ENCODE results near the gene ABCB11.

ABCB11 gene

GRCh38 chr2:169009865-169010579 lies 21.1 kb downstream of the ABCB11 start:
- Histone ChIP-seq H3K9me3 (ENCODE audit: control insufficient read depth, low read length) (no peaks in the 10 kb centered on the region), H3K4me3 (ENCODE audit: low read depth, low read length) (no peak overlapping the region), H3K4me1 (no peaks in the 10 kb centered on the region), H3K4me2 (ENCODE audit: low read length) (no peak overlapping the region), H3K36me3 (ENCODE audit: control insufficient read depth, insufficient read depth, low read length) (no peaks in the 10 kb centered on the region), H3K9ac (no peak overlapping the region), H3K27me3 (ENCODE audit: control insufficient read depth, insufficient read depth, low read length) (no peaks in the 10 kb centered on the region), H2AFZ (no peak overlapping the region), H3K27ac (no peak overlapping the region), H3K79me2 (no peaks in the 10 kb centered on the region)
- TF ChIP-seq, protein P1, sequence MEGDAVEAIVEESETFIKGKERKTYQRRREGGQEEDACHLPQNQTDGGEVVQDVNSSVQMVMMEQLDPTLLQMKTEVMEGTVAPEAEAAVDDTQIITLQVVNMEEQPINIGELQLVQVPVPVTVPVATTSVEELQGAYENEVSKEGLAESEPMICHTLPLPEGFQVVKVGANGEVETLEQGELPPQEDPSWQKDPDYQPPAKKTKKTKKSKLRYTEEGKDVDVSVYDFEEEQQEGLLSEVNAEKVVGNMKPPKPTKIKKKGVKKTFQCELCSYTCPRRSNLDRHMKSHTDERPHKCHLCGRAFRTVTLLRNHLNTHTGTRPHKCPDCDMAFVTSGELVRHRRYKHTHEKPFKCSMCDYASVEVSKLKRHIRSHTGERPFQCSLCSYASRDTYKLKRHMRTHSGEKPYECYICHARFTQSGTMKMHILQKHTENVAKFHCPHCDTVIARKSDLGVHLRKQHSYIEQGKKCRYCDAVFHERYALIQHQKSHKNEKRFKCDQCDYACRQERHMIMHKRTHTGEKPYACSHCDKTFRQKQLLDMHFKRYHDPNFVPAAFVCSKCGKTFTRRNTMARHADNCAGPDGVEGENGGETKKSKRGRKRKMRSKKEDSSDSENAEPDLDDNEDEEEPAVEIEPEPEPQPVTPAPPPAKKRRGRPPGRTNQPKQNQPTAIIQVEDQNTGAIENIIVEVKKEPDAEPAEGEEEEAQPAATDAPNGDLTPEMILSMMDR (IDR thresholded peaks at IDR 0.05), result no peak

DNA sequence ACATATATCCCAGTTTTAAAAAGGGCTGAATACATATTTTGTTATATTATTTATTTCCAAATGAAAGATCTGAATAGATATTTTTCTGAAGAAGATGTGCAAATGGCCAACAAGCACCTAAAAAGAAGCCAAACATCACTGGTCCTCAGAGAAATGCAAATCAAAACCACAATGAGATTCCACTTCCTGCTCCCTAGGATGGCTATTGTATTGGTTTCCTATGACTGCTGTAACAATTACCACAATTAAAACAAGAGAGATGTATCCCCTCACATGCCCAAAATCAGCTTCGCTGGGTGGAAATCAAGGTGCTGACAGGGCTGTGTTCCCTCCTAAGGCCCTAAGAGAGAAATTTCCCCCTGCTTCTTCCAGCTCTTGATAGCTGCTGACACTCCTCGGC lies 23.2 kb downstream of the ABCB11 start:
- Histone ChIP-seq H2AFZ (no peak overlapping the region), H3K4me1 (no peaks in the 10 kb centered on the region), H3K36me3 (ENCODE audit: control insufficient read depth, insufficient read depth, low read length) (no peaks in the 10 kb centered on the region), H3K9ac (no peak overlapping the region), H3K9me3 (ENCODE audit: control insufficient read depth, low read length) (no peaks in the 10 kb centered on the region), H3K27ac (no peak overlapping the region), H3K27me3 (ENCODE audit: control insufficient read depth, insufficient read depth, low read length) (no peaks in the 10 kb centered on the region), H3K79me2 (no peaks in the 10 kb centered on the region), H3K4me3 (ENCODE audit: low read depth, low read length) (no peak overlapping the region), H3K4me2 (ENCODE audit: low read length) (no peak overlapping the region)
- TF ChIP-seq, protein P1 (IDR thresholded peaks at IDR 0.05), result no peak

DNA sequence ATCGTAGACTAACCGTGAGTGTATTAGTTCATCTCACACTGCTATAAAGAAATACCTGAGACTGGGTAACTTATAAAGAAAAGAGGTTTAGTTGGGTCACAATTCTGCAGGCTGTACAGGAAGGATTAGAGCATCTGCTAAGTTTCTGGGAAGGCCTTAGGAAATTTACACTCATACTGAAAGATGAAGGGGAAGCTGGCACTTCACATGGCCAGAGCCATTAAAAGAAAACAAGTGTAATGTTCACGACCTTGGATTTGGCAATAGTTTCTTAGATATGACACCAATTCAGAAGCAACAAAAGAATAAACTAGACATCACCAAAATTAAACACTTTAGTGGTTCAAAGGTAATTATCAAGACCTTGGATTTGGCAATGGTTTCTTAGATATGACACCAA lies 23.8 kb downstream of the ABCB11 start:
- Histone ChIP-seq H3K9ac (no peak overlapping the region), H3K27me3 (ENCODE audit: control insufficient read depth, insufficient read depth, low read length) (no peaks in the 10 kb centered on the region), H3K79me2 (no peaks in the 10 kb centered on the region), H3K27ac (no peak overlapping the region), H3K4me2 (ENCODE audit: low read length) (no peak overlapping the region), H3K4me3 (ENCODE audit: low read depth, low read length) (no peak overlapping the region), H3K36me3 (ENCODE audit: control insufficient read depth, insufficient read depth, low read length) (no peaks in the 10 kb centered on the region), H2AFZ (no peak overlapping the region), H3K4me1 (no peaks in the 10 kb centered on the region), H3K9me3 (ENCODE audit: control insufficient read depth, low read length) (no peaks in the 10 kb centered on the region)
- TF ChIP-seq, protein P1 (IDR thresholded peaks at IDR 0.05), result no peak

- no peak overlapping the region for H3K9ac ChIP-seq
- no peak overlapping the region for H3K4me3 ChIP-seq (ENCODE audit: low read depth, low read length)
- H3K9me3 ChIP-seq (ENCODE audit: control insufficient read depth, low read length), result no peaks in the 10 kb centered on the region
- H3K27me3 ChIP-seq (ENCODE audit: control insufficient read depth, insufficient read depth, low read length), result no peaks in the 10 kb centered on the region
- H2AFZ ChIP-seq, result no peak overlapping the region
- no peak overlapping the region for H3K27ac ChIP-seq
- no peaks in the 10 kb centered on the region for H3K4me1 ChIP-seq
- no peak overlapping the region for H3K4me2 ChIP-seq (ENCODE audit: low read length)
- no peaks in the 10 kb centered on the region for H3K36me3 ChIP-seq (ENCODE audit: control insufficient read depth, insufficient read depth, low read length)
- TF ChIP-seq, protein P1 (IDR thresholded peaks at IDR 0.05), result no peak
- no peaks in the 10 kb centered on the region for H3K79me2 ChIP-seq
Observed at GRCh38 chr2:169006665-169007064, 24.5 kb downstream of the ABCB11 start.

- H3K4me1 ChIP-seq, result no peaks in the 10 kb centered on the region
- H3K9me3 ChIP-seq (ENCODE audit: control insufficient read depth, low read length), result no peaks in the 10 kb centered on the region
- no peak overlapping the region for H3K9ac ChIP-seq
- no peaks in the 10 kb centered on the region for H3K27me3 ChIP-seq (ENCODE audit: control insufficient read depth, insufficient read depth, low read length)
- H3K4me3 ChIP-seq (ENCODE audit: low read depth, low read length), result no peak overlapping the region
- no peak overlapping the region for H3K27ac ChIP-seq
- no peaks in the 10 kb centered on the region for H3K36me3 ChIP-seq (ENCODE audit: control insufficient read depth, insufficient read depth, low read length)
- H2AFZ ChIP-seq, result no peak overlapping the region
- no peaks in the 10 kb centered on the region for H3K79me2 ChIP-seq
- no peak overlapping the region for H3K4me2 ChIP-seq (ENCODE audit: low read length)
- TF ChIP-seq, protein P1 (IDR thresholded peaks at IDR 0.05), result no peak
Observed at GRCh38 chr2:169005994-169006393, 25.1 kb downstream of the ABCB11 start.

Measured in parathyroid adenoma (tissue), 2 donors.